H1 (cell line): ENCODE data around the gene COL5A1.

Source experiments
- EZH2 ChIP-seq: fragments of 200-600 bp; sonication (generic); IDR thresholded peaks from 2 replicates; pipeline ENCODE4 v1.7.1; 2012; ENCODE audit warnings: low read depth, mild to moderate bottlenecking, moderate library complexity, low read length, inconsistent platforms; ENCODE audit not compliant: severe bottlenecking
- HDAC2 ChIP-seq, 2 experiments: fragments of 300-600 bp in 1 of 2; sonication (generic) in 1 of 2; IDR thresholded peaks; 2 replicates each; pipeline ENCODE4 v1.6.1; 2011 to 2012; ENCODE audit warnings: low read depth in 2 of 2, low read length in 2 of 2, mild to moderate bottlenecking in 2 of 2, moderate library complexity in 2 of 2, borderline replicate concordance in 1 of 2, inconsistent platforms in 1 of 2
- JUND ChIP-seq: IDR thresholded peaks from 2 replicates; pipeline ENCODE4 v1.6.1; 2011; ENCODE audit warnings: mild to moderate bottlenecking, improper control_type of control experiment, low read length
- NRF1 ChIP-seq: IDR thresholded peaks from 2 replicates; pipeline ENCODE4 v1.6.1; 2011; ENCODE audit warnings: mild to moderate bottlenecking, low read depth, low read length, improper control_type of control experiment
- POLR2A ChIP-seq, 2 experiments: IDR thresholded peaks; 1 replicate in 1 of 2; 2 replicates in 1 of 2; pipeline ENCODE4 v1.6.1; 2011; ENCODE audit warnings: low read depth in 2 of 2, low read length in 2 of 2, mild to moderate bottlenecking in 2 of 2; ENCODE audit errors: control extremely low read depth in 1 of 2
- POLR2AphosphoS5 ChIP-seq: IDR thresholded peaks from 2 replicates; pipeline ENCODE4 v1.6.1; 2011; ENCODE audit warnings: low read depth, low read length
- RAD21 ChIP-seq, 2 experiments: IDR thresholded peaks in 1 of 2; conservative IDR thresholded peaks in 1 of 2; 2 replicates each; pipeline ENCODE4 v1.6.1; 2011; ENCODE audit warnings: low read depth in 2 of 2, low read length in 2 of 2, improper control_type of control experiment in 1 of 2, inconsistent platforms in 1 of 2, mild to moderate bottlenecking in 1 of 2, moderate library complexity in 1 of 2
- SIN3A ChIP-seq, 2 experiments: IDR thresholded peaks in 1 of 2; conservative IDR thresholded peaks in 1 of 2; 2 replicates each; pipeline ENCODE4 v1.6.1; 2011 to 2012; ENCODE audit warnings: low read length in 2 of 2, improper control_type of control experiment in 1 of 2, low read depth in 1 of 2, mild to moderate bottlenecking in 1 of 2
- SIRT6 ChIP-seq: IDR thresholded peaks from one replicate; pipeline ENCODE4 v1.7.1; 2012; ENCODE audit warnings: low read length, inconsistent platforms
- TAF1 ChIP-seq: IDR thresholded peaks from 2 replicates; pipeline ENCODE4 v1.6.1; 2011; ENCODE audit warnings: mild to moderate bottlenecking, low read depth, low read length
- TBP ChIP-seq: IDR thresholded peaks from 2 replicates; pipeline ENCODE4 v1.6.1; 2011; ENCODE audit warnings: low read depth, low read length, improper control_type of control experiment
- TF ChIP-seq, protein P1 (sequence below), 3 experiments: IDR thresholded peaks; 1 replicate in 2 of 3; 2 replicates in 1 of 3; pipeline versions ENCODE4 v1.5.1 to v1.6.1; 2011; ENCODE audit warnings: low read length in 3 of 3, mild to moderate bottlenecking in 3 of 3, inconsistent platforms in 2 of 3, low read depth in 1 of 3, moderate library complexity in 1 of 3; ENCODE audit not compliant: insufficient read depth in 1 of 3; ENCODE audit errors: control extremely low read depth in 1 of 3

DNA sequence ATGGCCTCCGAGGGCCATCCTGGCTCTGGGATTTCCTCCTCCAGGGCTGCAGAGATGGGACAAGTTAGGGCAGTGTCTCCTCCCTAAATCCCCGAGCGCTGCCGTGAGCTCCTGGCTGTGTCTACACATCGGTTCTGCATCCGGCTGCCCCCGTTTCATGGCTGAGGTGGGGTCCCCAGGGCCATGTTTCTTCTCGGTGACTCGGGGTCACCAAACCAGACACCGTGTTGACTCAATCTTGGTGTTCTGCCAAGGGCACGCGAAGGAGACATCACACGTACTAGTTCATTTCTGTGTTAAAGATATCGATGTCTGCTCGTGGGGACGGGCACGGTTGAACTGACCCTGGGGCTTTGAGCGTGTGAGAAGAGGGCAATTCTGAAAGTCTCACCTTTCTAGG is 60.7 kb downstream of the COL5A1 start:
- TF ChIP-seq, protein P1, sequence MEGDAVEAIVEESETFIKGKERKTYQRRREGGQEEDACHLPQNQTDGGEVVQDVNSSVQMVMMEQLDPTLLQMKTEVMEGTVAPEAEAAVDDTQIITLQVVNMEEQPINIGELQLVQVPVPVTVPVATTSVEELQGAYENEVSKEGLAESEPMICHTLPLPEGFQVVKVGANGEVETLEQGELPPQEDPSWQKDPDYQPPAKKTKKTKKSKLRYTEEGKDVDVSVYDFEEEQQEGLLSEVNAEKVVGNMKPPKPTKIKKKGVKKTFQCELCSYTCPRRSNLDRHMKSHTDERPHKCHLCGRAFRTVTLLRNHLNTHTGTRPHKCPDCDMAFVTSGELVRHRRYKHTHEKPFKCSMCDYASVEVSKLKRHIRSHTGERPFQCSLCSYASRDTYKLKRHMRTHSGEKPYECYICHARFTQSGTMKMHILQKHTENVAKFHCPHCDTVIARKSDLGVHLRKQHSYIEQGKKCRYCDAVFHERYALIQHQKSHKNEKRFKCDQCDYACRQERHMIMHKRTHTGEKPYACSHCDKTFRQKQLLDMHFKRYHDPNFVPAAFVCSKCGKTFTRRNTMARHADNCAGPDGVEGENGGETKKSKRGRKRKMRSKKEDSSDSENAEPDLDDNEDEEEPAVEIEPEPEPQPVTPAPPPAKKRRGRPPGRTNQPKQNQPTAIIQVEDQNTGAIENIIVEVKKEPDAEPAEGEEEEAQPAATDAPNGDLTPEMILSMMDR (IDR thresholded peaks at IDR 0.05; ENCODE audit: control extremely low read depth in 1 of 3, insufficient read depth in 1 of 3, low read depth in 1 of 3, low read length in 3 of 3), result no peak
- TF ChIP-seq TBP (no peak), POLR2A (IDR thresholded peaks at IDR 0.05; ENCODE audit: control extremely low read depth in 1 of 2, low read depth in 2 of 2, low read length in 2 of 2) (no peak), SIRT6 (no peak), TAF1 (no peak), RAD21 (IDR thresholded peaks at IDR 0.05 in 1 of 2, conservative IDR thresholded peaks at IDR 0.05 in 1 of 2; ENCODE audit: low read depth in 2 of 2, low read length in 2 of 2) (no peak), NRF1 (no peak), POLR2AphosphoS5 (no peak), EZH2 (no peak), JUND (no peak), SIN3A (conservative IDR thresholded peaks at IDR 0.05 in 1 of 2, IDR thresholded peaks at IDR 0.05 in 1 of 2; ENCODE audit: low read depth in 1 of 2, low read length in 2 of 2) (no peak), HDAC2 (IDR thresholded peaks at IDR 0.05; ENCODE audit: borderline replicate concordance in 1 of 2, low read depth in 2 of 2, low read length in 2 of 2) (no peak)
